SU-DHL-6 (cell line): ENCODE data around the gene ARHGAP10.
A peak's percentile ranks its signal among the peaks of the same experiment; 100 is the strongest.

ENCODE experiments used
- H2AFZ ChIP-seq: fragments of 200-600 bp; sonication (generic); 2 replicates; pipeline ENCODE4 v1.6.1; 2014; ENCODE audit warnings: low read depth, mild to moderate bottlenecking, moderate library complexity, mixed read lengths, antibody characterized with exemption, low read length; ENCODE audit not compliant: severe bottlenecking
- H3F3A ChIP-seq: fragments of 200-600 bp; shearing (Covaris generic); 2 replicates; pipeline ENCODE4 v1.6.0; 2016; ENCODE audit warnings: antibody characterized with exemption, mild to moderate bottlenecking; ENCODE audit not compliant: insufficient read depth
- H3K27ac ChIP-seq: fragments of 200-600 bp; sonication (generic); 2 replicates; pipeline ENCODE4 v1.5.1; 2016; ENCODE audit warnings: low read depth, mild to moderate bottlenecking, low read length, moderate library complexity, mixed read lengths
- H3K27me3 ChIP-seq: fragments of 200-600 bp; sonication (generic), shearing (Covaris generic); 2 replicates; pipeline ENCODE4 v1.6.0; 2014; ENCODE audit warnings: mild to moderate bottlenecking, low read length
- H3K36me3 ChIP-seq: fragments of 200-600 bp; sonication (generic); 2 replicates; pipeline ENCODE4 v1.6.1; 2014; ENCODE audit warnings: mild to moderate bottlenecking, low read length, mixed read lengths
- H3K4me2 ChIP-seq: fragments of 300-600, 200-600 bp; shearing (Covaris generic), sonication (generic); 2 replicates; pipeline ENCODE4 v1.6.0; 2014; ENCODE audit warnings: low read length, low read depth, mild to moderate bottlenecking; ENCODE audit not compliant: poor library complexity, severe bottlenecking
- H3K4me3 ChIP-seq: fragments of 200-600 bp; sonication (generic); 2 replicates; pipeline ENCODE4 v1.5.1; 2014; ENCODE audit warnings: antibody characterized with exemption, low read length, mild to moderate bottlenecking, mixed read lengths; ENCODE audit not compliant: insufficient read depth, poor library complexity, severe bottlenecking
- H3K79me2 ChIP-seq: fragments of 200-600 bp; sonication (generic); 2 replicates; pipeline ENCODE4 v1.6.1; 2014; ENCODE audit warnings: mild to moderate bottlenecking, low read length, moderate library complexity; ENCODE audit not compliant: insufficient read depth
- H3K9ac ChIP-seq: fragments of 200-600 bp; sonication (generic); 2 replicates; pipeline ENCODE4 v1.7.0; 2014; ENCODE audit warnings: mild to moderate bottlenecking, low read length
- H3K9me2 ChIP-seq: fragments of 200-600 bp; sonication (generic); replicated peaks from 2 replicates; pipeline ENCODE4 v1.6.1; 2014; ENCODE audit warnings: low read length; ENCODE audit not compliant: insufficient read depth
- H3K9me3 ChIP-seq: fragments of 200-600 bp; sonication (generic); 2 replicates; pipeline ENCODE4 v1.6.1; 2014; ENCODE audit warnings: low read length, mixed read lengths; ENCODE audit not compliant: insufficient read depth
- H4K20me1 ChIP-seq: fragments of 200-600 bp; sonication (generic); 2 replicates; pipeline ENCODE4 v1.6.1; 2014; ENCODE audit warnings: low read depth, mild to moderate bottlenecking, antibody characterized with exemption, low read length, moderate library complexity, mixed read lengths
- CTCF ChIP-seq: fragments of 200-600 bp; sonication (generic); IDR thresholded peaks from one replicate; pipeline ENCODE4 v1.5.1; 2017; ENCODE audit warnings: antibody characterized with exemption, mild to moderate bottlenecking, low read length, moderate library complexity; ENCODE audit not compliant: insufficient read depth, poor library complexity, severe bottlenecking
- EZH2phosphoT487 ChIP-seq: fragments of 200-600 bp; sonication (generic), shearing (Covaris generic); conservative IDR thresholded peaks from 2 replicates; pipeline ENCODE4 v1.6.1; 2018; ENCODE audit warnings: mild to moderate bottlenecking, antibody characterized with exemption, low read length, moderate library complexity, mixed read lengths

ARHGAP10 gene

DNA sequence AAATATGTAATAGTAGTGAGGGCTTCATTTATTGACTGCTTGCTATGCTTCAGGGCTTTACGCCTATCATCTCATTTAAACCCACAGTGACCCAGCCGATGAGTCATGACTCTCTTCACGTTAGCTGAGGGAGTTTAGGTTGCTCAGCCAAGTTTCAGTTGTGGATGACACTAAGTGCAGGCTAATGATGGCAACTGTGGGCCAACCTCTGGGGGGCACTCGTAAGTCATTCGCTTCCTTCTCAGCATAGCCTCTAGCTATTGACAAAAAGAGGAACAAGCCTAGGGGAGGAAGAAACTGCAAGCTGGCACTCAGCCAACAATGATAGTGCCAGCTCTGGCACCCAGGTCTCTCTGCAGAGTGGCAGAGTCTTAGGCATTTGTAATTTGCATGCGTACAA lies 325.0 kb downstream of the ARHGAP10 start:
- peaks cover 45% of the 10 kb centered on the region for H3F3A ChIP-seq
- no peak overlapping the region for H3K4me3 ChIP-seq
- no peaks in the 10 kb centered on the region for H3K9me3 ChIP-seq
- H3K4me2 ChIP-seq: peak overlapping the region; percentile 54
- H3K36me3 ChIP-seq: no peaks in the 10 kb centered on the region
- no peaks in the 10 kb centered on the region for H3K27me3 ChIP-seq
- TF ChIP-seq CTCF (peak; percentile 83), EZH2phosphoT487 (no peak)
- no peaks in the 10 kb centered on the region for H3K79me2 ChIP-seq
- H3K9me2 ChIP-seq: no peaks in the 10 kb centered on the region
- H4K20me1 ChIP-seq: no peaks in the 10 kb centered on the region
- H3K9ac ChIP-seq: no peak overlapping the region
- peak overlapping the region; percentile 78 for H2AFZ ChIP-seq
- peak overlapping the region; percentile 89 for H3K27ac ChIP-seq

- peaks cover 44% of the 10 kb centered on the region for H3F3A ChIP-seq
- H3K36me3 ChIP-seq: no peaks in the 10 kb centered on the region
- no peaks in the 10 kb centered on the region for H3K27me3 ChIP-seq
- TF ChIP-seq EZH2phosphoT487: no peak
- no peak for TF ChIP-seq CTCF
- peak overlapping the region; percentile 4 for H3K4me3 ChIP-seq
- H3K9me3 ChIP-seq: no peaks in the 10 kb centered on the region
- H3K4me2 ChIP-seq: peak overlapping the region; percentile 54
- H2AFZ ChIP-seq: no peak overlapping the region
- H3K9ac ChIP-seq: peak overlapping the region; percentile 3; the same call in 1 of the 2 replicates
- peak overlapping the region; percentile 61 for H3K27ac ChIP-seq
- H3K79me2 ChIP-seq: no peaks in the 10 kb centered on the region
- H4K20me1 ChIP-seq: no peaks in the 10 kb centered on the region
- no peaks in the 10 kb centered on the region for H3K9me2 ChIP-seq
Measured at GRCh38 chr4:148057516-148057915, 325.6 kb downstream of the ARHGAP10 start.

DNA sequence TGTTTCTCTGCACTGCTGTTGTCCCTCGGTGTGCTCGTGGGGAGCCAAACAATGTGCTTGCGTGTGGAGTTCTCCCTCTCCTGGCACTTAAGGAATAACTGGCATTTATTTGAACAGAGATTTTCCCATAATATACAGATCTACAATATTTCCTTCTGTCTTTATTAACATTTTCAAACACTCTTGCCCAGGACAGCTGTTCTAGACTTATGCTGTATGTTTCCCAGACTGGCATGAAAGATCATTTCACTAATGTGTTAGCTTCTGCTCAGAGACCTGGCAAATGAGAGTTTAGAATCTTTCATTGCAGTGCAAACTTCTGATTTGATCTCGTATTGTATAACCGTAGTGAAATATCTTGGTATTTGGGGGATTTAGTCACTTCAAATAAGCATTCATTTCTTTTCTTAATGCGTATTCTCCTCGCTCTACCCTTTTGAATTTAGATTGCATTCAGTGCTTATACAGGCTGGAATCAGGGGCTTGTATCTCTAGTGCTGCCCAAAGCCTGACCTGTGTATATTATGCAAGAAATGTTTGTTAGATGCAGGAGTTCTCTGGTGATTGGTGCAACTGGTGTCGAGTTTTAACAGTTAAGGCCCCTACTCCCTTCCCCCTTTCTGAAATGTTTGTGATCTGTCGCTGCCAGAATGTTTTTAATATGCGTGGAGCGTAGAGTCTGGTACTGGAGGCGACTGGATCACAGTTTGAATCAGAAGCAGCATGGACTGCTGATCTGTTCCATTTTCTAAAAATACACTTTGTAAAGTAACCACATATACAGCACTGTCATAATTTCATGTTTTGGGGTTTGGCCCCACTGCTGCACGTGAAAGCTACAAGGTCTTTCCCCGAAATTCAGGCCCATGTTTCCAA lies 326.3 kb downstream of the ARHGAP10 start:
- H3K9me3 ChIP-seq: no peaks in the 10 kb centered on the region
- no peaks in the 10 kb centered on the region for H4K20me1 ChIP-seq
- no peaks in the 10 kb centered on the region for H3K79me2 ChIP-seq
- no peaks in the 10 kb centered on the region for H3K27me3 ChIP-seq
- H3K4me2 ChIP-seq: peak overlapping the region; percentile 54
- H3F3A ChIP-seq: peaks cover 39% of the 10 kb centered on the region
- TF ChIP-seq EZH2phosphoT487 (no peak), CTCF (no peak)
- no peaks in the 10 kb centered on the region for H3K36me3 ChIP-seq
- no peak overlapping the region for H3K4me3 ChIP-seq
- no peaks in the 10 kb centered on the region for H3K9me2 ChIP-seq
- no peak overlapping the region for H3K9ac ChIP-seq
- H2AFZ ChIP-seq: no peak overlapping the region
- peak overlapping the region; percentile 61 for H3K27ac ChIP-seq
